Transverse colon (tissue), 4 donors: ENCODE data around the gene BCAN. TPM values are rescaled to one million over a fixed set of nuclear protein-coding genes. Genes with fewer than 3 reads are reported as not detected.
A peak's percentile ranks its signal among the peaks of the same experiment; 100 is the strongest.

ENCODE experiments used
- DNase-seq: peaks from one replicate; pipeline ENCODE4 v3.0.0-alpha.2; 2019
- H3K27ac ChIP-seq, 4 donors: fragments of 200-600 bp; sonication (generic); 2 replicates each; pipeline ENCODE4 v1.5.1; 2016 to 2018; ENCODE audit warnings: inconsistent platforms in 4 of 4
- H3K27me3 ChIP-seq: fragments of 200-600 bp; sonication (generic); 2 replicates; pipeline ENCODE4 v1.5.1; 2017; ENCODE audit warnings: inconsistent platforms
- H3K36me3 ChIP-seq, 4 donors: fragments of 200-600 bp; sonication (generic); 2 replicates each; pipeline ENCODE4 v1.5.1; 2017 to 2019; ENCODE audit warnings: inconsistent platforms in 4 of 4
- H3K4me1 ChIP-seq, 4 donors: fragments of 200-600 bp; sonication (generic); 2 replicates each; pipeline ENCODE4 v1.5.1; 2017 to 2020; ENCODE audit warnings: inconsistent platforms in 4 of 4
- H3K4me3 ChIP-seq, 4 donors: fragments of 200-600 bp; sonication (generic); 1 replicate in 1 of 4; 2 replicates in 3 of 4; pipeline versions ENCODE4 v1.5.1 to v1.6.1; 2017 to 2019; ENCODE audit warnings: inconsistent platforms in 4 of 4
- H3K9me3 ChIP-seq, 2 donors: fragments of 200-600 bp; sonication (generic); 2 replicates each; pipeline ENCODE4 v1.5.1; 2017 to 2019; ENCODE audit warnings: inconsistent platforms in 2 of 2
- EP300 ChIP-seq: sonication (generic); formaldehyde crosslinking; IDR thresholded peaks from one replicate; pipeline ENCODE4 v1.6.1; 2017; ENCODE audit warnings: antibody characterized with exemption, low read depth
- POLR2A ChIP-seq: fragments of 450-650 bp; IDR thresholded peaks from one replicate; pipeline ENCODE4 v1.6.1; 2016; ENCODE audit warnings: antibody characterized with exemption, mild to moderate bottlenecking, moderate library complexity
- POLR2AphosphoS5 ChIP-seq, 3 donors: sonication (generic); formaldehyde crosslinking; IDR thresholded peaks; one replicate each; pipeline ENCODE4 v1.6.1; 2016; ENCODE audit warnings: antibody characterized with exemption in 3 of 3
- WGBS, 2 donors: methylation state at CpG; one replicate each; pipeline ENCODE4 v1.1.5; 2018; ENCODE audit warnings: low coverage in 1 of 2; 5-methylcytosine and 5-hydroxymethylcytosine counted together
- in situ Hi-C, 4 donors: fragments of 200-750 bp; cut with MboI; loops; one replicate each; pipeline versions ENCODE4 v1.15.0 to v1.15.1; 2017; ENCODE audit warnings: low sequenced_read_pairs in 3 of 4, low pct_ligation_motif_present in 1 of 4, low pct_unique_long_range_greater_than_20kb in 1 of 4
- intact Hi-C: fragments of 100-400 bp; cut with DNase I; formaldehyde crosslinking; loops from one replicate; pipeline ENCODE4 v1.15.1; 2023; ENCODE audit warnings: low total_unique reads
- total RNA-seq, 4 donors: library from RNA; depleted of rRNA; stranded (reverse); fragments of >200 nt; gene quantifications; one replicate each; pipeline ENCODE4 v1.1.0, GENCODE V29; 2016
- TF ChIP-seq, protein P1 (sequence below), 5 experiments: fragments of 200-600 bp in 3 of 5; fragments of 450-650 bp in 2 of 5; sonication (generic) in 3 of 5; IDR thresholded peaks; 1 replicate in 2 of 5; 2 replicates in 3 of 5; pipeline ENCODE4 v1.5.1; 2016 to 2017; ENCODE audit warnings: antibody characterized with exemption in 5 of 5, inconsistent platforms in 3 of 5, mild to moderate bottlenecking in 2 of 5, moderate library complexity in 1 of 5

The BCAN gene
- total RNA-seq, 4 donors from 2014 or later: 0.55 to 0.95 TPM; not detected in 2

DNA sequence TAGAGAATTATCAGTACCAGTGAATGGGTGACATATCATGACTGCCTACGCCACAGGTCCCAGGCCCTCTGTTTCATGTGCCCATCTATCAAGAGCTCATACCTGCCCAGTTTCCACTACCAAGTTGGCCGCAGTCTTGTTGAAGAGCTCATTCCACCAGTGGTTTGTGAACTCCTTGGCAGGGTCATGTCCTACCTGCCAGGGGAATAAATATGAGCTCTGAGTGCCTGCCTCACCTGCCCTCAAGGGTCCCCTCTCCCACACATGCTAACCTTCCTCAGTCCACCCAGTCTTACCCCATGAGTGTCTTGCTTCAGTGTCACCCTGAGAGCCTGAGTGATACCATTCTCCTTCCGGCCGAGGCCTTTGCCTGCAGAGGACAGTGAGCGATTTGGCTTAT lies 43.8 kb upstream of the BCAN start:
- Histone ChIP-seq H3K36me3 (peaks cover 0 to 9% (median 0%) of the 10 kb centered on the region in 4 donors), H3K27ac (no peak overlapping the region), H3K9me3 (no peaks in the 10 kb centered on the region), H3K4me1 (peaks cover 9 to 20% (median 17%) of the 10 kb centered on the region in 4 donors), H3K4me3 (no peak overlapping the region), H3K27me3 (no peaks in the 10 kb centered on the region)
- in situ Hi-C loops (no loop called here), intact Hi-C loops (no loop called here)
- no peak for TF ChIP-seq POLR2AphosphoS5 (IDR thresholded peaks at IDR 0.05)
- TF ChIP-seq, protein P1, sequence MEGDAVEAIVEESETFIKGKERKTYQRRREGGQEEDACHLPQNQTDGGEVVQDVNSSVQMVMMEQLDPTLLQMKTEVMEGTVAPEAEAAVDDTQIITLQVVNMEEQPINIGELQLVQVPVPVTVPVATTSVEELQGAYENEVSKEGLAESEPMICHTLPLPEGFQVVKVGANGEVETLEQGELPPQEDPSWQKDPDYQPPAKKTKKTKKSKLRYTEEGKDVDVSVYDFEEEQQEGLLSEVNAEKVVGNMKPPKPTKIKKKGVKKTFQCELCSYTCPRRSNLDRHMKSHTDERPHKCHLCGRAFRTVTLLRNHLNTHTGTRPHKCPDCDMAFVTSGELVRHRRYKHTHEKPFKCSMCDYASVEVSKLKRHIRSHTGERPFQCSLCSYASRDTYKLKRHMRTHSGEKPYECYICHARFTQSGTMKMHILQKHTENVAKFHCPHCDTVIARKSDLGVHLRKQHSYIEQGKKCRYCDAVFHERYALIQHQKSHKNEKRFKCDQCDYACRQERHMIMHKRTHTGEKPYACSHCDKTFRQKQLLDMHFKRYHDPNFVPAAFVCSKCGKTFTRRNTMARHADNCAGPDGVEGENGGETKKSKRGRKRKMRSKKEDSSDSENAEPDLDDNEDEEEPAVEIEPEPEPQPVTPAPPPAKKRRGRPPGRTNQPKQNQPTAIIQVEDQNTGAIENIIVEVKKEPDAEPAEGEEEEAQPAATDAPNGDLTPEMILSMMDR (IDR thresholded peaks at IDR 0.05): no peak
- TF ChIP-seq POLR2A: no peak
- no peak for TF ChIP-seq EP300
- 93% methylated on average over 5 of the region's 5 CpGs; no CpG with 5 or more reads in 1 of the 2 donors for WGBS, 2 donors
- DNase-seq: no peak

DNA sequence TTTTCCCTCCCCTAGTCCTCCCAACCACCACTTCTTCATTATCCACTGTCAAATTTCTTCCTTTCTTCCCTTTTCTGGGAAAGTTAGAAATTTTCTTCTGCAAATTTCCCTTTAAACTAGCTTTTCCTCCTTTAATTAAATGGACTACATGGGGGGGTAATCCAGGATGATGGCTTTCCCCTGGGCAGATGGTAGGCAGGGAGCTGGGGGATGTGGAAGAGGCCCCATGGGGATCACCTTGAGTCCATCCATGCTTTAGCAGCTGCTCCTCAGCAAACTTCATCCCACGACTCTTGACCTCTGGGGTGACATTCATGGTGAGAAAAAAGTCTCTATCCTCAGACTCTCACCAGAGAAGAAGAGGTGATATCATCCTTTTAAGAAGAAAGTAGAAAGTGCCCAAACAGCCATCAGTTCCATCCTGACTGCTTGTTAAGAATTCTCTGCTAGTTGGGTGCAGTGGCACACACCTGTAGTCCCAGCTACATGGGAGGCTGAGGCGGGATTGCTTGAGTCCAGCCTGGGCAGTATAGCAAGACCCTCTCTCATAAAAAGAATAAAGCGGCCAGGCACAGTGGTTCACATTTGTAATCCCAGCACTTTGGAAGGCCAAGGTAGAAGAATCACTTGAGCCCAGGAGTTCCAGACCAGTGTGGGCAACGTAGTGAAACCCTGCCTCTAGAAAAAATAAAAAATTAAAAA lies 43.0 kb upstream of the BCAN start:
- DNase-seq: no peak
- in situ Hi-C loops: no loop called here
- 93 to 94% methylated on average over 3 to 4 of the region's 4 CpGs for WGBS, 2 donors

DNA sequence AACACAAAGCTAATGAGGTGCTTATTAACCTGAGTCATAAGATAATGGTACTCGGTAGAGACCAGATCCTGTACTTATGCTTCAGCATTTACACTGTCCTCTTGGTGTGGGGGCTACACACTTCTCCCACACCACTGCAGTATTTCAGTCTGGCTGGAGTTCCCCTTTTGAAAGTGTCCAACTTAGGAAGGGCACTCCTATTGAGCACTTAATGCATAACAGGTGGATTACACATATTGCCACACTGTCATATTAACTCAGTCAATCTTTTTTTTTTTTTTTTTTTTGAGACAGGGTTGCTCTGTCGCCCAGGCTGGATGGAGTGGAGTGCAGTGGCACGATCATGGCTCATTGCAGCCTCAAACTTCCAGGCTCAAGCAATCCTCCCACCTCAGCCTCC lies 42.1 kb upstream of the BCAN start:
- H3K4me3 ChIP-seq: no peak overlapping the region
- 50 to 67% methylated on average over 2 to 3 of the region's 3 CpGs for WGBS, 2 donors
- no peak for DNase-seq
- H3K36me3 ChIP-seq: peaks cover 0 to 9% (median 0%) of the 10 kb centered on the region in 4 donors
- TF ChIP-seq EP300: no peak
- no peak for TF ChIP-seq POLR2AphosphoS5 (IDR thresholded peaks at IDR 0.05)
- TF ChIP-seq, protein P1 (IDR thresholded peaks at IDR 0.05): peak in 2 of 5 experiments; percentile 12 to 15
- no peak for TF ChIP-seq POLR2A
- in situ Hi-C loops: loop anchor here in 3 of 4 donors (10.0 to 25.0 kb wide), 3 partner anchors 125 to 213 kb away; no protein-coding TSS in a partner anchor
- intact Hi-C loops: no loop called here
- no peaks in the 10 kb centered on the region for H3K27me3 ChIP-seq
- H3K27ac ChIP-seq: no peak overlapping the region
- no peaks in the 10 kb centered on the region for H3K9me3 ChIP-seq
- peaks cover 9 to 20% (median 17%) of the 10 kb centered on the region in 4 donors for H3K4me1 ChIP-seq

More for the DNA sequence above, 43.0 kb upstream of the BCAN start:
- Histone ChIP-seq H3K9me3 (no peaks in the 10 kb centered on the region), H3K27ac (no peak overlapping the region), H3K4me3 (no peak overlapping the region), H3K27me3 (no peaks in the 10 kb centered on the region), H3K36me3 (peaks cover 0 to 9% (median 0%) of the 10 kb centered on the region in 4 donors), H3K4me1 (peaks cover 9 to 20% (median 17%) of the 10 kb centered on the region in 4 donors)
- intact Hi-C loops: no loop called here
- TF ChIP-seq, protein P1 (IDR thresholded peaks at IDR 0.05): no peak
- no peak for TF ChIP-seq EP300
- no peak for TF ChIP-seq POLR2A
- TF ChIP-seq POLR2AphosphoS5 (IDR thresholded peaks at IDR 0.05): no peak

DNA sequence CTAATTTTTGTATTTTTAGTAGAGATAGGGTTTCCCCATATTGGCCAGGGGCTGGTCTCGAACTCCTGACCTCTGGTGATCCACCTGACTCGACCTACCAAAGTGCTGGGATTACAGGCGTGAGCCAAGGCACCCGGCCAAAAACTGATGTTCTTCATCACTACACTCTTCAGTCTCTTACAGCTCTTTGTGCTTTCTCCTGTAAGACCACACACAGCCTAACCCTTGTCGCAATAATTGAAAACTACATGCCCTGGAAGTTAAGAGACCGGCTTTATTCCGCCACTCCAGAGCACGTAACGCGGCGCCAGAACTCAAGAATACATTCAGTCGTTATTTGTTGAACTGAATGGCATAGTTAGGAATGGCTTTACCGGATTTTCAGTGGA lies 41.2 kb upstream of the BCAN start:
- Histone ChIP-seq H3K36me3 (peaks cover 0 to 7% (median 0%) of the 10 kb centered on the region in 4 donors), H3K9me3 (no peaks in the 10 kb centered on the region), H3K27me3 (no peaks in the 10 kb centered on the region), H3K4me1 (peaks cover 9 to 20% (median 17%) of the 10 kb centered on the region in 4 donors), H3K4me3 (peak overlapping the region; percentile 52 to 88 (median 64)), H3K27ac (peak overlapping the region; percentile 81 to 85 (median 83))
- in situ Hi-C loops: loop anchor here in 3 of 4 donors (10.0 to 25.0 kb wide), 3 partner anchors 126 to 213 kb away; no protein-coding TSS in a partner anchor
- no peak for DNase-seq
- intact Hi-C loops: no loop called here
- TF ChIP-seq POLR2AphosphoS5 (IDR thresholded peaks at IDR 0.05) (no peak), POLR2A (no peak), EP300 (no peak)
- TF ChIP-seq, protein P1 (IDR thresholded peaks at IDR 0.05): no peak
- WGBS, 2 donors: 1 to 13% methylated on average over 3 to 13 of the region's 13 CpGs
